GM19240 (cell line): ENCODE measurements around the gene WBP2NL.
A peak's percentile ranks its signal among the peaks of the same experiment; 100 is the strongest.

ENCODE experiments used
- DNase-seq: peaks from one replicate; pipeline ENCODE4 v3.0.0; 2011; ENCODE audit warnings: low spot score; ENCODE audit not compliant: insufficient read length

The WBP2NL gene

GRCh38 chr22:41976961-41977566 is 21.5 kb upstream of the WBP2NL start:
- DNase-seq: no peak

GRCh38 chr22:41978732-41979131 is 19.9 kb upstream of the WBP2NL start:
- DNase-seq: no peak

- no peak for DNase-seq
Measured at GRCh38 chr22:41979423-41980250, 19.0 kb upstream of the WBP2NL start.

GRCh38 chr22:41982865-41983264 is 15.7 kb upstream of the WBP2NL start:
- DNase-seq: no peak

- no peak for DNase-seq
Measured at GRCh38 chr22:41983513-41984405, 14.8 kb upstream of the WBP2NL start.

GRCh38 chr22:41987276-41987675 is 11.3 kb upstream of the WBP2NL start:
- no peak for DNase-seq

- DNase-seq: no peak
Measured at GRCh38 chr22:41989246-41989645, 9.3 kb upstream of the WBP2NL start.

- DNase-seq: no peak
Measured at GRCh38 chr22:41991111-41991510, 7.5 kb upstream of the WBP2NL start.

GRCh38 chr22:41992496-41992895 is 6.1 kb upstream of the WBP2NL start:
- DNase-seq: no peak

GRCh38 chr22:41995211-41995610 is 3.4 kb upstream of the WBP2NL start:
- DNase-seq: no peak

- DNase-seq: no peak
Measured at GRCh38 chr22:41996826-41997225, 1.8 kb upstream of the WBP2NL start.

GRCh38 chr22:42000466-42000865 is 1.9 kb downstream of the WBP2NL start:
- no peak for DNase-seq

- no peak for DNase-seq
Measured at GRCh38 chr22:42001121-42001520, 2.5 kb downstream of the WBP2NL start.

- no peak for DNase-seq
Measured at GRCh38 chr22:42001706-42002105, 3.1 kb downstream of the WBP2NL start.

- no peak for DNase-seq
Measured at GRCh38 chr22:42007922-42008321, 9.3 kb downstream of the WBP2NL start.

GRCh38 chr22:42010778-42011177 is 12.2 kb downstream of the WBP2NL start:
- no peak for DNase-seq

GRCh38 chr22:42013385-42013784 is 14.8 kb downstream of the WBP2NL start:
- DNase-seq: no peak

GRCh38 chr22:42016111-42016510 is 17.5 kb downstream of the WBP2NL start:
- no peak for DNase-seq

- DNase-seq: no peak
Measured at GRCh38 chr22:42018224-42018623, 19.6 kb downstream of the WBP2NL start.

GRCh38 chr22:42021571-42021970 is 23.0 kb downstream of the WBP2NL start:
- no peak for DNase-seq

- DNase-seq: peak; percentile 22
Measured at GRCh38 chr22:42022162-42022847, 23.7 kb downstream of the WBP2NL start.
